Retinal pigment epithelial cell (primary cell): ENCODE results near the gene HP1BP3.

Experiments
- DNase-seq: peaks from one replicate; pipeline ENCODE4 v3.0.0-alpha.2; 2010; ENCODE audit warnings: low read depth
- H3K4me3 ChIP-seq: 2 replicates; pipeline ENCODE4 v1.5.1; 2011; ENCODE audit warnings: mild to moderate bottlenecking, low read length, control low read depth, moderate library complexity
- TF ChIP-seq, protein P1 (sequence below): conservative IDR thresholded peaks from 2 replicates; pipeline ENCODE4 v1.5.1; 2011; ENCODE audit warnings: low read depth, low read length, control low read depth, inconsistent platforms

The HP1BP3 gene

GRCh38 chr1:20787029-20787839 lies at the start of gene HP1BP3:
Gene HP1BP3, minus strand, starts transcription at chr1:20787307. Its CDS starts 6,867 bp downstream, at chr1:20780440.
- TF ChIP-seq, protein P1, sequence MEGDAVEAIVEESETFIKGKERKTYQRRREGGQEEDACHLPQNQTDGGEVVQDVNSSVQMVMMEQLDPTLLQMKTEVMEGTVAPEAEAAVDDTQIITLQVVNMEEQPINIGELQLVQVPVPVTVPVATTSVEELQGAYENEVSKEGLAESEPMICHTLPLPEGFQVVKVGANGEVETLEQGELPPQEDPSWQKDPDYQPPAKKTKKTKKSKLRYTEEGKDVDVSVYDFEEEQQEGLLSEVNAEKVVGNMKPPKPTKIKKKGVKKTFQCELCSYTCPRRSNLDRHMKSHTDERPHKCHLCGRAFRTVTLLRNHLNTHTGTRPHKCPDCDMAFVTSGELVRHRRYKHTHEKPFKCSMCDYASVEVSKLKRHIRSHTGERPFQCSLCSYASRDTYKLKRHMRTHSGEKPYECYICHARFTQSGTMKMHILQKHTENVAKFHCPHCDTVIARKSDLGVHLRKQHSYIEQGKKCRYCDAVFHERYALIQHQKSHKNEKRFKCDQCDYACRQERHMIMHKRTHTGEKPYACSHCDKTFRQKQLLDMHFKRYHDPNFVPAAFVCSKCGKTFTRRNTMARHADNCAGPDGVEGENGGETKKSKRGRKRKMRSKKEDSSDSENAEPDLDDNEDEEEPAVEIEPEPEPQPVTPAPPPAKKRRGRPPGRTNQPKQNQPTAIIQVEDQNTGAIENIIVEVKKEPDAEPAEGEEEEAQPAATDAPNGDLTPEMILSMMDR = no peak
- DNase-seq = no peak
- H3K4me3 ChIP-seq = peak within 1 kb of the TSS; percentile 97

DNA sequence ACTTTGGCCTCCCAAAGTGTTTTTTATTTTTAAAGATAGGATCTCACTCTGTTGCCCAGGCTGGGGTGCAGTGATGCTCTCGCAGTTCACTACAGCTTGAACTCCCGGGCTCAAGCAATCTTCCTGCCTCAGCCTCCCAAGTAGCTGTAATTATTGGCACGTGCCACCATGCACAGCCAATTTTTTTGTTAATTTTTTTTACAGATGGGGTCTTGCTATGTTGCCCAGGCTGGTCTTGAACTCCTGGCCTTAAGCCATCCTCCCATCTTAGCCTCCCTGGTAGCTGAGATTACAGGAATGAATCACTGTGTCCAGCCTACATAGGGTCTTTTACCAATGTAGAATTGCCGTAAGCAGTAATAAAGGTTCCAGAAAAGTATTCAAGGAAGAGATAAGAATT lies 49.1 kb upstream of the HP1BP3 start:
- TF ChIP-seq, protein P1 = no peak
- no peak for DNase-seq
- no peak overlapping the region for H3K4me3 ChIP-seq

GRCh38 chr1:20834780-20835179 lies 47.7 kb upstream of the HP1BP3 start:
- TF ChIP-seq, protein P1 = no peak
- H3K4me3 ChIP-seq = no peak overlapping the region
- no peak for DNase-seq

DNA sequence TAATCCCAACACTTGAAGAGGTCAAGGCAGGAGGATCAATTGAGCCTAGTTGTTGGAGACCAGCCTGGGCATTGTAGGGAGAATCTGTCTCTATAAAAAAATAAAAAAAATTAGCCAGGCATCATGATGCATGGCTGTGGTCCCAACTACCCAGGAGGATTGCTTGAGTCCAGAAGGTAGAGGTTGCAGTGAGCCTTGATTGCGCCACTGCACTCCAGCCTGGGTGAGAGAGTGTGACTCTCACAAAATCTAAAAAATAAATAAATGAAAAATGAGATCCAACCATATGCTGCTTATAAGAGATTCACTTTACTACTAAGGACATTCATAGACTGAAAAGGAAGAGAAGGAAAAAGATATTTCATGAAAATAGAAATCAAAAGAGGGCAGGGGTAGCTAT lies 47.1 kb upstream of the HP1BP3 start:
- TF ChIP-seq, protein P1 = no peak
- DNase-seq = no peak
- no peak overlapping the region for H3K4me3 ChIP-seq

GRCh38 chr1:20830378-20830777 lies 43.3 kb upstream of the HP1BP3 start:
- TF ChIP-seq, protein P1 = no peak
- no peak overlapping the region for H3K4me3 ChIP-seq
- no peak for DNase-seq

DNA sequence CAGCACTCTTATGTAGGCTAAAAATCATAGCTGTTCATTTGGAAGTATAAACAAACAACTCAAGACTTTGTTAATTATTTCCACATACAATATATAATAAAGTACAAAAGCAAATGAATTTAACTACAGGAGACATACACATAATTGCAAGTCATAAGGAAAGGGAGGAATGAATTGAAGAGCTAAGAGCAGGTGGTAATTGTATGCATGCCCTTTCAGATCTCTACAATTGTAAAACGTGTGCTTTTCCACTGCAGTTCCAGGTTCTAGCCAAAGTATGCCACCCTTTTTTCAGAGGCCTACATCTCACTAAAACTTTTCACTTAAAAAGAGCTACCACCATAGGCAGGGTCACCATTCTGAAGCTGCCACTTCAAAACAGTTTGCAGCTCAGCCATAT lies 42.8 kb upstream of the HP1BP3 start:
- TF ChIP-seq, protein P1 = no peak
- DNase-seq = no peak
- H3K4me3 ChIP-seq = no peak overlapping the region

GRCh38 chr1:20829531-20829930 lies 42.4 kb upstream of the HP1BP3 start:
- TF ChIP-seq, protein P1 = no peak
- no peak overlapping the region for H3K4me3 ChIP-seq
- no peak for DNase-seq
